ENCODE measurements around the gene AURKB. TPM values are rescaled to one million over a fixed set of nuclear protein-coding genes. Genes with fewer than 3 reads are reported as not detected.
A peak's percentile ranks its signal among the peaks of the same experiment; 100 is the strongest.

AURKB gene
- total and polyA plus RNA-seq, 10 of the 15 experiments (the other 5 are each of a cell fraction or from before 2014, with no cell fraction given), result 52.7 to 209 (median 128) TPM

DNA sequence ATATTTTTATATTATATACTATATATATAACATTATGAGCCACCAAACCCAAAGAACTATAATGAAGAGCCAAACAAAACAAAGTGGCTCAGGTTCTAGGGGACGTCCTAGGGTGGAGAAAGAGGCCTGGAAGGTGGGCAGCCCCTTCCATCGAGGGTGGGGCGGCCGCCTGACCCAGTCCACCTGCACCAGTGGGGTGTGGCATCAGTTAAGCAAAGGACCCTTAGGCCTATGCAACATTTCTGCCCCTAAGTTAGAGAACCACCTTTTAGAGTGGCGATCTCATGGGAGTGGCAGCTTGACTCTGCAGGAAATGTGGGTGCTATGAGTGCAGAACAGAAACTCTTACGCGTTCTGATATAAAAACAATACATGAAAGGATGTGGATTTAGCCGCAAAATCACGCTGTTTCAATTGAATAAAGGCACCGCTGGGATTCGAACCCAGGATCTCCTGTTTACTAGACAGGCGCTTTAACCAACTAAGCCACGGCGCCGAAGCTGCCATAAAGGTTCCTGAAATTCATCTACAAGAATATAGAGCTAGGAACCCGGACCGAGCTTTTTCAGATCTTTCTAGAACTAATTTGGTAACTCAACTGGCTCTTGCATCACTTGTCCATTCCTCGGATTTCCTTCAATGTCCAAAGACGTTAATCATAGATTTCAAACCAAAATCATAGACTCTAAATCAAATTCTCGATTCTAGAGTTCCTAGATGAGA lies 15.6 kb upstream of the AURKB start (continued):
- TF ChIP-seq, protein P1, sequence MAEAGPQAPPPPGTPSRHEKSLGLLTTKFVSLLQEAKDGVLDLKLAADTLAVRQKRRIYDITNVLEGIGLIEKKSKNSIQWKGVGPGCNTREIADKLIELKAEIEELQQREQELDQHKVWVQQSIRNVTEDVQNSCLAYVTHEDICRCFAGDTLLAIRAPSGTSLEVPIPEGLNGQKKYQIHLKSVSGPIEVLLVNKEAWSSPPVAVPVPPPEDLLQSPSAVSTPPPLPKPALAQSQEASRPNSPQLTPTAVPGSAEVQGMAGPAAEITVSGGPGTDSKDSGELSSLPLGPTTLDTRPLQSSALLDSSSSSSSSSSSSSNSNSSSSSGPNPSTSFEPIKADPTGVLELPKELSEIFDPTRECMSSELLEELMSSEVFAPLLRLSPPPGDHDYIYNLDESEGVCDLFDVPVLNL (IDR thresholded peaks at IDR 0.05; ENCODE audit: low read depth, low read length), result no peak
- TF ChIP-seq SMAD5 (IDR thresholded peaks at IDR 0.05; ENCODE audit: low read depth), result 0 out of 2 replicates have a peak, but pooled peaks have one; percentile 15
- TF ChIP-seq, protein P2, sequence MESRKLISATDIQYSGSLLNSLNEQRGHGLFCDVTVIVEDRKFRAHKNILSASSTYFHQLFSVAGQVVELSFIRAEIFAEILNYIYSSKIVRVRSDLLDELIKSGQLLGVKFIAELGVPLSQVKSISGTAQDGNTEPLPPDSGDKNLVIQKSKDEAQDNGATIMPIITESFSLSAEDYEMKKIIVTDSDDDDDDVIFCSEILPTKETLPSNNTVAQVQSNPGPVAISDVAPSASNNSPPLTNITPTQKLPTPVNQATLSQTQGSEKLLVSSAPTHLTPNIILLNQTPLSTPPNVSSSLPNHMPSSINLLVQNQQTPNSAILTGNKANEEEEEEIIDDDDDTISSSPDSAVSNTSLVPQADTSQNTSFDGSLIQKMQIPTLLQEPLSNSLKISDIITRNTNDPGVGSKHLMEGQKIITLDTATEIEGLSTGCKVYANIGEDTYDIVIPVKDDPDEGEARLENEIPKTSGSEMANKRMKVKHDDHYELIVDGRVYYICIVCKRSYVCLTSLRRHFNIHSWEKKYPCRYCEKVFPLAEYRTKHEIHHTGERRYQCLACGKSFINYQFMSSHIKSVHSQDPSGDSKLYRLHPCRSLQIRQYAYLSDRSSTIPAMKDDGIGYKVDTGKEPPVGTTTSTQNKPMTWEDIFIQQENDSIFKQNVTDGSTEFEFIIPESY (IDR thresholded peaks at IDR 0.05), result no peak
- TF ChIP-seq YBX1 (IDR thresholded peaks at IDR 0.05), result no peak
- TF ChIP-seq SMARCA5 (IDR thresholded peaks at IDR 0.05), result peak; percentile 72; the same call in 1 of the 2 replicates
- TF ChIP-seq SUPT20H (IDR thresholded peaks at IDR 0.05; ENCODE audit: borderline replicate concordance, control insufficient read depth, low read depth, low read length), result no peak
- TF ChIP-seq SKIL (IDR thresholded peaks at IDR 0.05; ENCODE audit: low read depth, poor library complexity, severe bottlenecking), result peak; percentile 63
- no peak for TF ChIP-seq FOXK2 (IDR thresholded peaks at IDR 0.05)
- 0 out of 4 replicates have a peak, but pooled peaks of 1 of the 2 experiments have one; percentile 10 for TF ChIP-seq BHLHE40 (IDR thresholded peaks at IDR 0.05; ENCODE audit: borderline replicate concordance in 1 of 2, low read depth in 2 of 2, low read length in 1 of 2)
- TF ChIP-seq ATF3 (IDR thresholded peaks at IDR 0.05; ENCODE audit: borderline replicate concordance, extremely low read depth, low read depth, low read length), result no peak
- TF ChIP-seq ZBTB40 (IDR thresholded peaks at IDR 0.05; ENCODE audit: borderline replicate concordance), result no peak
- no peak for TF ChIP-seq MYB (IDR thresholded peaks at IDR 0.05; ENCODE audit: borderline replicate concordance, low read depth, low read length)
- TF ChIP-seq POLR2AphosphoS5 (IDR thresholded peaks at IDR 0.05; ENCODE audit: low read length), result 0 out of 2 replicates have a peak, but pooled peaks have one; percentile 6
- no peak for TF ChIP-seq HDGF (IDR thresholded peaks at IDR 0.05)
- TF ChIP-seq ZZZ3 (IDR thresholded peaks at IDR 0.05; ENCODE audit: control insufficient read depth, insufficient read length, low read depth), result no peak
- no peak for TF ChIP-seq PAX8 (IDR thresholded peaks at IDR 0.05)
- no peak for TF ChIP-seq CBX3 (IDR thresholded peaks at IDR 0.05; ENCODE audit: borderline replicate concordance, low read depth)
- TF ChIP-seq POU2F2 (IDR thresholded peaks at IDR 0.05; ENCODE audit: borderline replicate concordance, low read depth, low read length), result no peak
- TF ChIP-seq DPF2 (IDR thresholded peaks at IDR 0.05), result no peak

Data from GM12878 (cell line).